ENCODE results near the gene CASTOR1.
"Not testable (repeated sequence)": the region's sequence is repeated elsewhere in the genome, so short reads cannot be mapped to it uniquely, and the experiment has no call there.

Gene CASTOR1

GRCh38 chr22:30289141-30289979, at the start of gene CASTOR1:
TSS of gene CASTOR1 (minus strand) at chr22:30289505. CDS start at chr22:30289497, 8 bp downstream.
- peak; percentile 89 to 92 for DNase-seq

- DNase-seq = no peak
Measured at GRCh38 chr22:30338802-30339201, 49.5 kb upstream of the CASTOR1 start.

- DNase-seq = not testable (repeated sequence)
Measured at GRCh38 chr22:30338341-30338740, 49.0 kb upstream of the CASTOR1 start.

GRCh38 chr22:30337461-30337778, 48.1 kb upstream of the CASTOR1 start:
- DNase-seq = no peak

- no peak for DNase-seq
Measured at GRCh38 chr22:30336752-30337460, 47.6 kb upstream of the CASTOR1 start.

- no peak for DNase-seq
Measured at GRCh38 chr22:30335236-30335635, 45.9 kb upstream of the CASTOR1 start.

- no peak for DNase-seq
Measured at GRCh38 chr22:30334646-30335045, 45.3 kb upstream of the CASTOR1 start.

GRCh38 chr22:30333707-30334087, 44.4 kb upstream of the CASTOR1 start:
- DNase-seq = no peak

GRCh38 chr22:30332994-30333706, 43.8 kb upstream of the CASTOR1 start:
- DNase-seq = no peak

GRCh38 chr22:30332551-30332950, 43.2 kb upstream of the CASTOR1 start:
- no peak for DNase-seq

GRCh38 chr22:30328466-30329049, 39.3 kb upstream of the CASTOR1 start:
- DNase-seq = no peak

GRCh38 chr22:30327864-30328345, 38.6 kb upstream of the CASTOR1 start:
- DNase-seq = no peak

- peak; percentile 84 to 89 for DNase-seq
Measured at GRCh38 chr22:30326706-30327362, 37.5 kb upstream of the CASTOR1 start, which contains the start of gene TBC1D10A. TSS of gene TBC1D10A (minus strand) at chr22:30326941. CDS start at chr22:30326881, 60 bp downstream.

GRCh38 chr22:30326255-30326705, 37.0 kb upstream of the CASTOR1 start:
- no peak for DNase-seq

- DNase-seq = no peak
Measured at GRCh38 chr22:30325724-30326254, 36.5 kb upstream of the CASTOR1 start.

- no peak for DNase-seq
Measured at GRCh38 chr22:30325065-30325720, 35.9 kb upstream of the CASTOR1 start.

- no peak for DNase-seq
Measured at GRCh38 chr22:30324014-30324730, 34.9 kb upstream of the CASTOR1 start.

- no peak for DNase-seq
Measured at GRCh38 chr22:30323246-30323645, 33.9 kb upstream of the CASTOR1 start.

GRCh38 chr22:30321461-30321860, 32.2 kb upstream of the CASTOR1 start:
- DNase-seq = no peak

GRCh38 chr22:30320021-30320556, 30.8 kb upstream of the CASTOR1 start:
- DNase-seq = no peak
